Measurements from ENCODE around the gene GANAB. TPM values are rescaled to one million over a fixed set of nuclear protein-coding genes. Genes with fewer than 3 reads are reported as not detected.

The GANAB gene
- total RNA-seq, 1 donor from 2014 or later = 383 TPM

- H3K36me3 Mint-ChIP-seq (ENCODE audit: low read depth, unreplicated experiment) = peaks cover 19% of the 10 kb centered on the region
- H3K27ac Mint-ChIP-seq (ENCODE audit: unreplicated experiment) = peak within 1 kb of the TSS; percentile 94
- H3K4me3 Mint-ChIP-seq (ENCODE audit: unreplicated experiment) = peak within 1 kb of the TSS; percentile 95
- H3K27me3 Mint-ChIP-seq (ENCODE audit: unreplicated experiment) = peaks cover 8% of the 10 kb centered on the region
- TF ChIP-seq CTCF (IDR thresholded peaks at IDR 0.05; ENCODE audit: unreplicated experiment) = no peak
- DNase-seq (ENCODE audit: low spot score) = peak; percentile 68
- H3K9me3 Mint-ChIP-seq (ENCODE audit: unreplicated experiment) = no peaks in the 10 kb centered on the region
- peaks cover 22% of the 10 kb centered on the region for H3K4me1 Mint-ChIP-seq (ENCODE audit: unreplicated experiment)
Observed at GRCh38 chr11:62671608-62672389, 25.4 kb upstream of the GANAB start, which contains the start of the genes LBHD1 and UQCC3. Gene LBHD1 (minus strand): TSS chr11:62672267. CDS start chr11:62670031, 2,236 bp downstream. Gene UQCC3 (plus strand): TSS chr11:62671673. CDS start chr11:62671746, 73 bp downstream.

- Mint-ChIP-seq H3K9me3 (ENCODE audit: unreplicated experiment) (no peaks in the 10 kb centered on the region), H3K27me3 (ENCODE audit: unreplicated experiment) (peaks cover 8% of the 10 kb centered on the region), H3K4me3 (ENCODE audit: unreplicated experiment) (peak overlapping the region; percentile 95), H3K36me3 (ENCODE audit: low read depth, unreplicated experiment) (peaks cover 15% of the 10 kb centered on the region), H3K27ac (ENCODE audit: unreplicated experiment) (peak overlapping the region; percentile 94), H3K4me1 (ENCODE audit: unreplicated experiment) (peaks cover 28% of the 10 kb centered on the region)
- no peak for TF ChIP-seq CTCF (IDR thresholded peaks at IDR 0.05; ENCODE audit: unreplicated experiment)
- DNase-seq (ENCODE audit: low spot score) = no peak
Observed at GRCh38 chr11:62671236-62671607, 24.8 kb upstream of the GANAB start.

GRCh38 chr11:62669420-62670161, 23.2 kb upstream of the GANAB start:
- Mint-ChIP-seq H3K27me3 (ENCODE audit: unreplicated experiment) (peaks cover 6% of the 10 kb centered on the region), H3K36me3 (ENCODE audit: low read depth, unreplicated experiment) (peaks cover 8% of the 10 kb centered on the region), H3K4me3 (ENCODE audit: unreplicated experiment) (no peak overlapping the region), H3K27ac (ENCODE audit: unreplicated experiment) (peak overlapping the region; percentile 51), H3K9me3 (ENCODE audit: unreplicated experiment) (no peaks in the 10 kb centered on the region), H3K4me1 (ENCODE audit: unreplicated experiment) (peaks cover 32% of the 10 kb centered on the region)
- no peak for TF ChIP-seq CTCF (IDR thresholded peaks at IDR 0.05; ENCODE audit: unreplicated experiment)
- no peak for DNase-seq (ENCODE audit: low spot score)

- no peaks in the 10 kb centered on the region for H3K9me3 Mint-ChIP-seq (ENCODE audit: unreplicated experiment)
- no peak overlapping the region for H3K27ac Mint-ChIP-seq (ENCODE audit: unreplicated experiment)
- no peak for DNase-seq (ENCODE audit: low spot score)
- H3K4me1 Mint-ChIP-seq (ENCODE audit: unreplicated experiment) = peaks cover 29% of the 10 kb centered on the region
- H3K36me3 Mint-ChIP-seq (ENCODE audit: low read depth, unreplicated experiment) = peaks cover 7% of the 10 kb centered on the region
- peaks cover 4% of the 10 kb centered on the region for H3K27me3 Mint-ChIP-seq (ENCODE audit: unreplicated experiment)
- H3K4me3 Mint-ChIP-seq (ENCODE audit: unreplicated experiment) = no peak overlapping the region
- no peak for TF ChIP-seq CTCF (IDR thresholded peaks at IDR 0.05; ENCODE audit: unreplicated experiment)
Observed at GRCh38 chr11:62667460-62667859, 21.0 kb upstream of the GANAB start.

All from endothelial cell (in vitro differentiated cells).